Measurements from ENCODE around the gene FUBP1.
"Not testable (repeated sequence)": the region's sequence is repeated elsewhere in the genome, so short reads cannot be mapped to it uniquely, and the experiment has no call there.

Gene FUBP1

DNA sequence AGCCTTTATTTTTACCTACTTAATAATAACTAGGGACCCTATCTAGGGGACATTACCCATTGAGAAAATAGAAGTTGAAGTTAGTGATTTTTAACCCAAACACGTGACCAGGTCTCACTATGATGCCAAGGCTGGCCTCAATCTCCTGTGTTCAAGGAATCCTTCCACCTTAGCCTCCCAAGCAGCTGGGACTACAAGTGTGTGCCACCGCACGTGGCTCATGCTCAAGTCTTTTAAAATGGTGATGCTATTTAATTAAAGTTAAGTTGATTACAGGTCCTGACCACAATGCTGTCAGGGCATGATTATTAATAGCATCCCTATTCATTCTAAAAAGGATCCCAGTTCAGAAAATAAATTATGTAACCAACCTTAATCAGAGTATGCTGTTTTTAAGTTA lies 25.0 kb downstream of the FUBP1 start:
- no peak for FAIRE-seq

DNA sequence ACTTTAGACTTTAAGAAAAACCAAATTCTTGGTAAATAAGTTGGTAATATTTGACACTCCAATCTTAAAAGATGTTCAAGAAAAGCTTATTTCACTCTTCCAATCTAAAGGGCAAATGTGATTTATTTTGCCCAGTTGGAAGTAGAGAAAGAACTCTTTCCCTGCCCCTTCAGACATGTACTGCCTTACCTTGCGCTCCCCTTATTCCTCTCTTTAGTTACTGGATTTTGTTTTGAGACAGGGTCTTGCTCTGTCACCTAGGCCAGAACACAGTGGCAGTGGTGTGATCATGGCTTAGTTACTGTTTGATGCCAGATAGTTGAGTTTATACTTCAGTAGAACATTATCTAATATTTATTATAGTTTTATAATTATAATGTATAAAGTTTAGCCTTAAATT lies 27.5 kb downstream of the FUBP1 start:
- no peak for FAIRE-seq
- no peak for DNase-seq (ENCODE audit: extremely low spot score, insufficient read length, low read depth)

More for the DNA sequence above, 25.0 kb downstream of the FUBP1 start:
- no peak for DNase-seq (ENCODE audit: extremely low spot score, insufficient read length, low read depth)

GRCh38 chr1:77950873-77951272 lies 28.0 kb downstream of the FUBP1 start:
- DNase-seq (ENCODE audit: extremely low spot score, insufficient read length, low read depth) (no peak), FAIRE-seq (peak; percentile 73)

DNA sequence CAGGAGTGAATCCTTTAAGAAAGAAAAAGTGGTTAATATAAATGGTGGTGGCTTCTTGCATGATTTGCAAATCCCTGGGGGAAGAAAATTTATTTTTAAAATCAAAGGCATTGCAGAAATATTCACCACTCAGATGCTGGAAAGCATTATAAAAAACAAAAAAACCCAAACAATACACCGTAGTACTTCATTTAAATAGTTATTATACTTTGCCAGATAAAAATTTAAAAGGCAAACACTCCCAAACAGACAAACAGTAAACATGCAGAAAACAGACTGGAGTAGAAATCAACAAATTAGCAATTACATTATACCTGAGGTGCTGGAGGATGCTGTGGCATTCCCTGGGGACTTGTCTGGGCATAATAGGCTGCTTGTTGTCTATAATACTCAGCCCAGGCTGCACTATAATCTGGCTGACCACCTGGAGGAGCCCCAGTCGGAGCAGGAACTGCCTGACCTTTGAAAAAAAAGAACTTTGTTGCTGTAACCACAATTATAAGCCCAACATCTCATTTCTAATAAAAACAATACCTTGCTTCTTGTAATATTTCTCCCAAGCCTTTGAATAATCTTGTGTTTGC lies 29.9 kb downstream of the FUBP1 start:
- DNase-seq (ENCODE audit: extremely low spot score, insufficient read length, low read depth): no peak
- FAIRE-seq: peak; percentile 47

DNA sequence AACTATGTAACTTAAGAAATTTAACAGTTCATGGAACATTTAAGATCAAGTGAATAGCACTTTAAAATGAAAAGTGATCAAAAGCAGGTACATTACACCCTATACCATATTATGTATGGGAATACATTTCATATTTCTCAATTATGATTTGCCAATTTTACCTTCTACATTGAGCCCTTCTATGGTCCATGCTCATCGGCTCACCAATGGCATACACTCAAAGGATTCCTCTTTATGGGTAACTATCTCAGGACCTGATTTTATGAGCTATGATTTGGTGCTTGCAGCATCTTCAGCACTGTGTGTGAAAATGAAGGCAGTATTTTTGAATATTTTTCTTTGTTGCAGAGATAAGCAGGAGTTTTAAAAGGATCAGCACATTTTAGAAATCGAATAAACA lies 33.5 kb downstream of the FUBP1 start:
- DNase-seq (ENCODE audit: extremely low spot score, insufficient read length, low read depth) (no peak), FAIRE-seq (no peak)

- no peak for DNase-seq (ENCODE audit: extremely low spot score, insufficient read length, low read depth)
- no peak for FAIRE-seq
Observed at GRCh38 chr1:77942400-77943140, 36.3 kb downstream of the FUBP1 start.

- no peak for DNase-seq (ENCODE audit: extremely low spot score, insufficient read length, low read depth)
- FAIRE-seq: no peak
Observed at GRCh38 chr1:77940921-77941570, 37.8 kb downstream of the FUBP1 start.

- DNase-seq (ENCODE audit: extremely low spot score, insufficient read length, low read depth) (no peak), FAIRE-seq (no peak)
Observed at GRCh38 chr1:77938651-77939050, 40.2 kb downstream of the FUBP1 start.

- DNase-seq (ENCODE audit: extremely low spot score, insufficient read length, low read depth) (no peak), FAIRE-seq (no peak)
Observed at GRCh38 chr1:77929806-77930205, 49.1 kb downstream of the FUBP1 start.

- FAIRE-seq (peak; percentile 59), DNase-seq (ENCODE audit: extremely low spot score, insufficient read length, low read depth) (no peak)
Observed at GRCh38 chr1:77927414-77927813, 51.5 kb downstream of the FUBP1 start.

DNA sequence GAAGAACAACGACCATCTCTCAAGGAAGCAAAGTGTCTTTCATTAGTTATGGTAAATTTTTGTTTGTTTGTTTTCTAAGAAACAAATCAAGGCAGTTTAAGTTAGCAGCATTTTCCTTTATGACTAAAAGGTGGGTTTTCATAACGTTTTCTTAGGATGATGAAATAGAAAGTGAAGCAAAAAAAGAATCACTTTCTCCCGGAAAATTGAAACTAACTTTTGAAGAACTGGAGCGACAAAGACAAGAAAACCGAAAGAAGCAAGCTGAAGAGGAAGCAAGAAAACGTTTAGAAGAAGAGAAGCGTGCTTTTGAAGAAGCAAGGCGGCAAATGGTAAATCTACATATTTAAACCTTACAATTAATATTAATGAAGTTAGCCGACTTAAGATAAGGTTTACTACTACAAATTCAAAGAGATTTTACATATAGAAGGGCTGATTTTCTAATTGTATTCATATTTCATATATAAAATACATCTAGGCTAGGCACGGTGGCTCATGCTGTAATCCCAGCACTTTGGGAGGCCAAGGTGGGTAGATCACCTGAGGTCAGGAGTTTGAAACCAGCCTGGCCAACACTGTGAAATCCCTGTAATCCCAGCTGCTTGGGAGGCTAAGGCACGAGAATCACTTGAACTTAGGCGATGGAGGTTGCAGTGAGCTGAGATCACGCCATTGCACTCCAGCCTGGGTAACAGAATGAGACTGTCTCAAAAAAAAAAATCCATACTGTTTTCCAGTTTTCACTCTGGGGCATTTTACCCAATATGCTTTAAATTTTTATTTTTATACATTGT lies 52.1 kb downstream of the FUBP1 start:
- FAIRE-seq (peak; percentile 85), DNase-seq (ENCODE audit: extremely low spot score, insufficient read length, low read depth) (no peak)

- DNase-seq (ENCODE audit: extremely low spot score, insufficient read length, low read depth) (no peak), FAIRE-seq (no peak)
Observed at GRCh38 chr1:77925956-77926355, 52.9 kb downstream of the FUBP1 start.

DNA sequence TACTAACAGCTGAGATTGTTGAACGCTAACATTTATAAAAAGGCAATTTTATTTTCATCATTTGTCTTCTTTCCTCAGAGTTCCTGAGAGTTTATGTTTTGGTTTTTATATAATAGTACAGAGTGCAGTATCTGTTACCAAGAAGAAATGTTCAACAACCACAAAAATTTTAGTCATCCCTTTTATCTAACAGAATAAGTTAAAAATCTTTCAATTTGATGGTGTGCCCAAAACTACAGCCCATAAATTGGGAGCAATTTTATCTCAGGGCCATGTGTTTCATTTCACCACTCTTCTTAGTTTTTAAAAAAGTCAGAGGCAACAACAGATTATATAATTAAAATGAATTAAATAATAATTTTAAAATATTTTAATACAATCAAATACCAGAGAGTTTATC lies 53.4 kb downstream of the FUBP1 start:
- DNase-seq (ENCODE audit: extremely low spot score, insufficient read length, low read depth) (no peak), FAIRE-seq (no peak)

GRCh38 chr1:77918918-77919317 lies 60.0 kb downstream of the FUBP1 start:
- FAIRE-seq; DNase-seq (ENCODE audit: extremely low spot score, insufficient read length, low read depth): not testable (repeated sequence)

GRCh38 chr1:77910116-77910515 lies 68.8 kb downstream of the FUBP1 start:
- no peak for DNase-seq (ENCODE audit: extremely low spot score, insufficient read length, low read depth)
- no peak for FAIRE-seq

DNA sequence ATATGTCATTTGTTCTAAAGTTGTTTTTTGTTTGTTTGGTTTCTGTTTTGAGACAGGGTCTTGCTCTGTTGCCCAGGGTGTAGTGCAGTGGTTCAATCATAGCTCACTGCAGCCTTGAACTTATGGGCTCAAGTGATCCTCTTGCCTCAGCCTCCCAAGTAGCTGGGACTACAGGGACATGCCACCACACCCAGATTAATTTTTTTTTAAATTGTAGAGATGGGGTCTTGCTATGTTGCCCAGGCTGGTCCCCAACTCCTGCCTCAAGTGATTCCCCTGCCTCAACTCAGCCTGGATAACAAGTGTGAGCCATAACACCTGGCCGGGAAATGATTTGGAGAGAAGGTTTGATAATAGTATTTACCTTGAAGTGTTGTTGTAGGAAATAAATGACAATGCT lies 72.2 kb downstream of the FUBP1 start:
- DNase-seq (ENCODE audit: extremely low spot score, insufficient read length, low read depth) (no peak), FAIRE-seq (no peak)

DNA sequence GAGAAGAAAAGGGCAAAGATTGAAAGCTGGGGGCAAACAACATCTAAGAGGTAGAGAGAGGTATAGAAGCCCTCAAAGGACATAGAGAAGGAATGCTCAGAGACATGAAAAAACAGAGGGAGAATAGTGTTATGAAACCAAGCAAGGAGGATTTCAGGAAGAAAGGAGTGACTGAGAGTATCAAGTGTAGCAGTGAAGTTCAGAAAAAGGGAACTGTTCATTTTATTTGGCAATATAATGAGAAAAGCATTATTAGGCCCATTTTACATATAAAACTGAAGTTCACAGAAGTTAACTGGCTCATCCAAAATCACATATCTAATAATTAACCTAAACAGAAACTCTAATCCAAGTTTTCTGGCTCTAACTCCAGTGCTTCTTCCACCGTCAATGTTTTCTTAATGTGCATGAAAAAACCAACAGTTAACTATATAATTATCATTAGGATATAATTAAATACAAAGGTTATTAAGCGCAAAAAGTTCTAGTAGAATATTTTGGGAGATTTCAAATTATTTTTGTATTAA lies 72.8 kb downstream of the FUBP1 start:
- FAIRE-seq: no peak
- no peak for DNase-seq (ENCODE audit: extremely low spot score, insufficient read length, low read depth)

DNA sequence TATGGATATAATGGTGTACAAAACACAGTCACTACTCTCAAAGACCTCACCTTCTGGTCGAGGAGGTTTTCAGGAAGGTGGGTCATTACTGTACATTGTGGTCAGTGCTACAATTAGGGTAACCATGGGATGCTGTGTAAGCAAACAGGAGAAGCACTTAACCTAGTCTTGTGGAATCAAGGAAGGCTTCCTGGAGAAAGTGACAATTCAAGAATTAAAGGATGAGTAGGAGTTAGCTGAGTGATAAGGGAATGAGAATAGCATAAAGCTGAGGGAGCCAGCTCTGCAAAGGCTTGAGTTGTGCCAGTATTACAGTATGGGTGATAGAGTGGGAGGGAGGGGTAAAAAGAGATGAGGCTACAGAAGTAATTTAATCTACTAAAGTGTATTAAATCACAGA lies 73.3 kb downstream of the FUBP1 start:
- no peak for DNase-seq (ENCODE audit: extremely low spot score, insufficient read length, low read depth)
- FAIRE-seq: no peak

GRCh38 chr1:77900687-77901293 lies 78.1 kb downstream of the FUBP1 start:
- DNase-seq (ENCODE audit: extremely low spot score, insufficient read length, low read depth): no peak
- peak; percentile 88 for FAIRE-seq
